Panc1 (cell line): ENCODE data around the gene ZC2HC1B.
A peak's percentile ranks its signal among the peaks of the same experiment; 100 is the strongest.

ENCODE experiments used
- POLR2AphosphoS5 ChIP-seq: IDR thresholded peaks from 2 replicates; pipeline ENCODE4 v1.6.1; 2012; ENCODE audit warnings: mild to moderate bottlenecking, low read depth, low read length, moderate library complexity
- REST ChIP-seq, 2 experiments: IDR thresholded peaks; 2 replicates each; pipeline ENCODE4 v1.6.1; 2011 to 2012; ENCODE audit warnings: low read depth in 2 of 2, control low read depth in 1 of 2, low read length in 1 of 2, mild to moderate bottlenecking in 1 of 2, moderate library complexity in 1 of 2; ENCODE audit not compliant: insufficient read depth in 1 of 2
- SIN3A ChIP-seq: IDR thresholded peaks from 2 replicates; pipeline ENCODE4 v1.6.1; 2012; ENCODE audit warnings: low read depth, mild to moderate bottlenecking, low read length, moderate library complexity, borderline replicate concordance; ENCODE audit not compliant: insufficient read depth
- TF ChIP-seq, protein P1 (sequence below): fragments of 450-650 bp; IDR thresholded peaks from 2 replicates; pipeline ENCODE4 v1.5.1; 2017; ENCODE audit warnings: mild to moderate bottlenecking

- no peak for TF ChIP-seq POLR2AphosphoS5
- TF ChIP-seq, protein P1, sequence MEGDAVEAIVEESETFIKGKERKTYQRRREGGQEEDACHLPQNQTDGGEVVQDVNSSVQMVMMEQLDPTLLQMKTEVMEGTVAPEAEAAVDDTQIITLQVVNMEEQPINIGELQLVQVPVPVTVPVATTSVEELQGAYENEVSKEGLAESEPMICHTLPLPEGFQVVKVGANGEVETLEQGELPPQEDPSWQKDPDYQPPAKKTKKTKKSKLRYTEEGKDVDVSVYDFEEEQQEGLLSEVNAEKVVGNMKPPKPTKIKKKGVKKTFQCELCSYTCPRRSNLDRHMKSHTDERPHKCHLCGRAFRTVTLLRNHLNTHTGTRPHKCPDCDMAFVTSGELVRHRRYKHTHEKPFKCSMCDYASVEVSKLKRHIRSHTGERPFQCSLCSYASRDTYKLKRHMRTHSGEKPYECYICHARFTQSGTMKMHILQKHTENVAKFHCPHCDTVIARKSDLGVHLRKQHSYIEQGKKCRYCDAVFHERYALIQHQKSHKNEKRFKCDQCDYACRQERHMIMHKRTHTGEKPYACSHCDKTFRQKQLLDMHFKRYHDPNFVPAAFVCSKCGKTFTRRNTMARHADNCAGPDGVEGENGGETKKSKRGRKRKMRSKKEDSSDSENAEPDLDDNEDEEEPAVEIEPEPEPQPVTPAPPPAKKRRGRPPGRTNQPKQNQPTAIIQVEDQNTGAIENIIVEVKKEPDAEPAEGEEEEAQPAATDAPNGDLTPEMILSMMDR: peak; percentile 92
- TF ChIP-seq REST (IDR thresholded peaks at IDR 0.05; ENCODE audit: insufficient read depth in 1 of 2, low read depth in 2 of 2, low read length in 1 of 2): no peak
- TF ChIP-seq SIN3A: no peak
These were observed 77.8 kb downstream of the ZC2HC1B start for GRCh38 chr6:143941852-143942627.
